Measurements from ENCODE around the gene NFATC2. TPM values are rescaled to one million over a fixed set of nuclear protein-coding genes. Genes with fewer than 3 reads are reported as not detected.

Gene NFATC2
- total RNA-seq, 5 donors from 2014 or later (not counting 1 experiment from before 2014, with no cell fraction given): 49.0 to 75.9 (median 67.0) TPM

DNA sequence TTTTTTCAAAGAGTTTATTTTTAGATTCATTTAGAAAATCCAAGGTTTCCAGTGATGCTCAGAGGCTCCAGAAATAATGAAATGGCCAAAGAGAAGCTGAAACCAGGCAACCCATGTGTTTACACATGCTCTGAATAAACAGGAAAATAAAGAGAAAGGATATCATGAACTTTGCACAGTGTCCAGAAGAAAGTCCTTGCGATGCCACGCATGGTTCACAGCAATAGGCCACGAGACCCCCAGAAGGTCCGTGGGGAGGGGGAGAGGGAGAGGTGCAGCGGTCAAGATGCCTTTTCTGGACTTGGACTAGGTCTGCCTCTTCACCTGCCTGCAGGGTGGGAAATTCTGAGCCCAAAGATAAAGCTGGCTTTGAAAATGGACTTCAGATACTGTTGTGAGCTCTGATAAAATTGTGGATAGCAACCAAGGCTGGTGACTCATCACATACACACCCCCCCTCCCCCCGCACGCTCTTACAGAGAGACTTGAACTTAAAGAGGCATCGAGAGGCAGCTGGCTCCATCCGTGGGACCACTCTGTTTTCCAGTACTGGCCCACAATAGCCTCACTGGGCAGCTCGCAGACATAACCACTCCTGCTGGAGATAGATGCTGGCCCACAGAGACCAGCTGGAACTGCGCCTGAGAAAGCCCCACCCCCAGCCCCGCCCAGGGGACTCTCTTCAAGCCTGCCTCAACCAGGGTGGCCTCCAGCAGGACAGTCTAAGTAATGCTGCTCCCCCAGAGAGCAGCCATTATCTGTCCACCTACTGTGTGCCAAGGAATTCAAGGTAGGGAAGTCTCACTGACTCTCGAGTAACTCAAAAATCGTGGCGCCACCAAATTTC lies 21.2 kb upstream of the NFATC2 start:
- CTCF ChIA-PET: no interaction called here
- H3K36me3 Mint-ChIP-seq: no peaks in the 10 kb centered on the region
- POLR2A ChIA-PET: no interaction called here

DNA sequence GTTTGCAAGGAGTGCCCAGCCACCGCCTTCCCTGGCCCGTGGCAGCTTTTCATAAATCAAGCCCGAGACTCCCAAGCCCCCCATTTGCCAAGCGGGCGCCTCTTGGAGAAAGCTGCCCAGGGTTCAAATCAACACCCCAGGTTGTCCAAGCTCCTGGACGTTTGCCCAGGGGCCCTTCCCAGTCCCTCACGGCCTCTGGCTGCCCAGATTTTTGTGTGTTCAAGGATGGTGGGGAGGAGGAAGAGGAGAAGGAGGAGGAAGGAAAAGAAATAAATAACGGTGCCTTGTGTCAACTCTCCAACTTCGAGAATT lies 20.6 kb upstream of the NFATC2 start:
- WGBS (ENCODE audit: insufficient coverage): 32% methylated on average over 8 of the region's 9 CpGs
- ChIA-PET POLR2A (no interaction called here), CTCF (no interaction called here)
- Mint-ChIP-seq H3K9me3 (peaks cover 0 to 4% (median 0%) of the 10 kb centered on the region in 3 donors), H3K36me3 (no peaks in the 10 kb centered on the region), H3K27ac (no peak overlapping the region), H3K4me3 (peak overlapping the region in 2 of 3 donors; percentile 57 to 65), H3K4me1 (peaks cover 14 to 35% (median 24%) of the 10 kb centered on the region in 3 donors), H3K27me3 (peaks cover 40 to 48% of the 10 kb centered on the region in 2 donors)
- no peaks in the 10 kb centered on the region for H3K9me3 ChIP-seq
- H3K4me1 ChIP-seq (ENCODE audit: control insufficient read depth in 1 of 2, extremely low read depth in 1 of 2, insufficient read depth in 2 of 2, low read length in 2 of 2): peaks cover 14 to 26% of the 10 kb centered on the region in 2 experiments
- H3K36me3 ChIP-seq (ENCODE audit: control insufficient read depth in 2 of 2, extremely low read depth in 1 of 2, insufficient read depth in 1 of 2, low read length in 1 of 2): no peaks in the 10 kb centered on the region
- H3K27ac ChIP-seq (ENCODE audit: low read length): no peak overlapping the region
- DNase-seq: no peak
- H3K27me3 ChIP-seq (replicated peaks in 1 of 2; ENCODE audit: control insufficient read depth in 2 of 2, extremely low read depth in 1 of 2, insufficient read depth in 2 of 2, low read length in 1 of 2): peaks cover 18 to 55% of the 10 kb centered on the region in 2 experiments
- peak overlapping the region in 1 of 2 donors; percentile 76 for H3K4me3 ChIP-seq (ENCODE audit: control insufficient read depth in 1 of 2, extremely low read depth in 1 of 2, low read length in 1 of 2)
- no peak for ATAC-seq (replicated peaks in 1 of 4)

More for the DNA sequence above, 21.2 kb upstream of the NFATC2 start:
- Histone ChIP-seq H3K4me3 (ENCODE audit: control insufficient read depth in 1 of 2, extremely low read depth in 1 of 2, low read length in 1 of 2) (no peak overlapping the region), H3K4me1 (ENCODE audit: control insufficient read depth in 1 of 2, extremely low read depth in 1 of 2, insufficient read depth in 2 of 2, low read length in 2 of 2) (peaks cover 14 to 26% of the 10 kb centered on the region in 2 experiments), H3K36me3 (ENCODE audit: control insufficient read depth in 2 of 2, extremely low read depth in 1 of 2, insufficient read depth in 1 of 2, low read length in 1 of 2) (no peaks in the 10 kb centered on the region), H3K27ac (ENCODE audit: low read length) (no peak overlapping the region), H3K27me3 (replicated peaks in 1 of 2; ENCODE audit: control insufficient read depth in 2 of 2, extremely low read depth in 1 of 2, insufficient read depth in 2 of 2, low read length in 1 of 2) (peaks cover 18 to 53% of the 10 kb centered on the region in 2 experiments), H3K9me3 (no peaks in the 10 kb centered on the region)
- Mint-ChIP-seq H3K4me1 (peaks cover 14 to 35% (median 24%) of the 10 kb centered on the region in 3 donors), H3K27ac (no peak overlapping the region), H3K27me3 (peaks cover 41 to 48% of the 10 kb centered on the region in 2 donors), H3K9me3 (peaks cover 0 to 8% (median 5%) of the 10 kb centered on the region in 3 donors), H3K4me3 (peak overlapping the region in 1 of 3 donors; percentile 65)
- 72% methylated on average over 12 of the region's 15 CpGs for WGBS (ENCODE audit: insufficient coverage)
- ATAC-seq (replicated peaks in 1 of 4) (peak in 1 of 4 experiments; percentile 21), DNase-seq (no peak)

DNA sequence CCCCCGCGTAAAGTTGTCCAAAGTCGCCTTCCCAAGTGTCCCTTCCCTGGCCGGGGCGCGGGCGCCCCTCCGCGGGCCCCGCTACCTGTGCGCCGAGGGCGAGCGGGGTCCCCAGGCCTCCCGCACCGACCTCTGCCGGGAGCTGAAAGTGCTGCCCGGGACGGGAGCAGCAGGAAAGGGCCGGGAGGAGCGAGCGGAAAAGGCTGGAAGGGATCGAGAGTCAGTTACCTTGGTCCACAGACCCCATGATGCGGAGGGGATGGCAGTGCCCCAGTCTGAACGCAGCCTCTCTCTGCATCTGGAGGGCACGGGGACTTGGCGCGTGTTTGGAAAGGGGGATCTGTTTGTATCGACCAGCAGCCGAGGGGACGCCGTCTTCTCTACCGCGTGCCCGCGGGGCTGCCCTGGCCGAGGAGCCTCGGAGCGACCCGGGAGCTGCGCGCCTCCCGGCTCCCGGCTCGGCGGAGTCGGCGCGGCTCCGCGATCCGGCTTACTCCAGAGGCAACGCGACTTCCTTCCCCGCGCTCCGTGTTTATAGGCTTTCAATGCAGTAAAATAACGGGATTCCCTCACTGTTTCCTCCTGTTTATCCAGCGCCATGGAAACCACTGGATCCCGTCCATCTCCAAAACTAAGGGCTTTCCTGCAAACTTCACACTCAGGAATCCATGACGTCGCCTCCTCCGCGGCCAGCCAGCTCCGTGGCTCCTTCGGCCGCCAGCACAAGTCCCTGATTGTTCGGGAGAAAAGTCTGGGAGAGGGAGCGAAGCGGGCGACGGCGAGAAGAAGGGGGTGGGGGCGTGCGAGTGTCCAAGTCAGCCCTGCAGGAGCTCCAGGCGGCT lies 20.0 kb upstream of the NFATC2 start:
- WGBS (ENCODE audit: insufficient coverage): 3% methylated on average over 73 of the region's 76 CpGs
- H3K36me3 Mint-ChIP-seq: no peaks in the 10 kb centered on the region
- peak in 8 of 35 experiments; percentile 6 to 32 (median 18) for DNase-seq
- no peak overlapping the region for H3K27ac Mint-ChIP-seq
- peaks cover 38 to 50% of the 10 kb centered on the region in 2 donors for H3K27me3 Mint-ChIP-seq
- ChIA-PET POLR2A (no interaction called here), CTCF (no interaction called here)
- no peaks in the 10 kb centered on the region for H3K9me3 Mint-ChIP-seq
- H3K4me3 ChIP-seq (ENCODE audit: control insufficient read depth in 1 of 2, extremely low read depth in 1 of 2, low read length in 1 of 2): peak overlapping the region; percentile 30 to 76
- H3K36me3 ChIP-seq (ENCODE audit: control insufficient read depth in 2 of 2, extremely low read depth in 1 of 2, insufficient read depth in 1 of 2, low read length in 1 of 2): no peaks in the 10 kb centered on the region
- H3K27me3 ChIP-seq (replicated peaks in 1 of 2; ENCODE audit: control insufficient read depth in 2 of 2, extremely low read depth in 1 of 2, insufficient read depth in 2 of 2, low read length in 1 of 2): peaks cover 18 to 59% of the 10 kb centered on the region in 2 experiments
- H3K27ac ChIP-seq (ENCODE audit: low read length): no peak overlapping the region
- H3K4me1 ChIP-seq (ENCODE audit: control insufficient read depth in 1 of 2, extremely low read depth in 1 of 2, insufficient read depth in 2 of 2, low read length in 2 of 2): peaks cover 14 to 26% of the 10 kb centered on the region in 2 experiments
- H3K4me1 Mint-ChIP-seq: peaks cover 14 to 35% (median 24%) of the 10 kb centered on the region in 3 donors
- ATAC-seq (replicated peaks in 1 of 4): peak; percentile 43 to 61 (median 53)
- H3K9me3 ChIP-seq: no peaks in the 10 kb centered on the region
- peak overlapping the region; percentile 57 to 68 (median 65) for H3K4me3 Mint-ChIP-seq

DNA sequence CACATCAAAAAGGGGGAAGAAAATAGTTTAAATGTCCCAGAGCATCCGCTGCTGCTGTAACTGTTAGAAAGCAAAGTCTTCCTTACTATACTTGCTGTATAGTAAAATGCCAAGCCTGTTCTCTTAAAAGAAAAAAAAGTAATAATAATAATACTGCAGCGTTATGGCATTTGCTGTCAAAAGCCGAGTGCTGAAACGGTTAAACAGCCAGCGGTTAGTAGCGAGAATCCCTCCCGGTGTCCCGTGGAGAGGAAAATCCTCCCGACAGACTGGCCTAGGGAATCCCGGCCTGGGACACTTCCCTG lies 19.5 kb upstream of the NFATC2 start:
- Histone ChIP-seq H3K36me3 (ENCODE audit: control insufficient read depth in 2 of 2, extremely low read depth in 1 of 2, insufficient read depth in 1 of 2, low read length in 1 of 2) (no peaks in the 10 kb centered on the region), H3K27ac (ENCODE audit: low read length) (no peak overlapping the region), H3K9me3 (no peaks in the 10 kb centered on the region), H3K4me3 (ENCODE audit: control insufficient read depth in 1 of 2, extremely low read depth in 1 of 2, low read length in 1 of 2) (peak overlapping the region in 1 of 2 donors; percentile 76), H3K27me3 (replicated peaks in 1 of 2; ENCODE audit: control insufficient read depth in 2 of 2, extremely low read depth in 1 of 2, insufficient read depth in 2 of 2, low read length in 1 of 2) (peaks cover 18 to 63% of the 10 kb centered on the region in 2 experiments), H3K4me1 (ENCODE audit: control insufficient read depth in 1 of 2, extremely low read depth in 1 of 2, insufficient read depth in 2 of 2, low read length in 2 of 2) (peaks cover 14 to 26% of the 10 kb centered on the region in 2 experiments)
- peaks cover 14 to 35% (median 24%) of the 10 kb centered on the region in 3 donors for H3K4me1 Mint-ChIP-seq
- ChIA-PET POLR2A (no interaction called here), CTCF (no interaction called here)
- H3K4me3 Mint-ChIP-seq: peak overlapping the region; percentile 32 to 65 (median 59)
- H3K9me3 Mint-ChIP-seq: no peaks in the 10 kb centered on the region
- H3K36me3 Mint-ChIP-seq: no peaks in the 10 kb centered on the region
- H3K27ac Mint-ChIP-seq: no peak overlapping the region
- DNase-seq (no peak), ATAC-seq (replicated peaks in 1 of 4) (peak in 2 of 4 experiments; percentile 14 to 28)
- under 1% methylated on average over 9 of the region's 10 CpGs for WGBS (ENCODE audit: insufficient coverage)
- H3K27me3 Mint-ChIP-seq: peaks cover 44 to 53% of the 10 kb centered on the region in 2 donors

DNA sequence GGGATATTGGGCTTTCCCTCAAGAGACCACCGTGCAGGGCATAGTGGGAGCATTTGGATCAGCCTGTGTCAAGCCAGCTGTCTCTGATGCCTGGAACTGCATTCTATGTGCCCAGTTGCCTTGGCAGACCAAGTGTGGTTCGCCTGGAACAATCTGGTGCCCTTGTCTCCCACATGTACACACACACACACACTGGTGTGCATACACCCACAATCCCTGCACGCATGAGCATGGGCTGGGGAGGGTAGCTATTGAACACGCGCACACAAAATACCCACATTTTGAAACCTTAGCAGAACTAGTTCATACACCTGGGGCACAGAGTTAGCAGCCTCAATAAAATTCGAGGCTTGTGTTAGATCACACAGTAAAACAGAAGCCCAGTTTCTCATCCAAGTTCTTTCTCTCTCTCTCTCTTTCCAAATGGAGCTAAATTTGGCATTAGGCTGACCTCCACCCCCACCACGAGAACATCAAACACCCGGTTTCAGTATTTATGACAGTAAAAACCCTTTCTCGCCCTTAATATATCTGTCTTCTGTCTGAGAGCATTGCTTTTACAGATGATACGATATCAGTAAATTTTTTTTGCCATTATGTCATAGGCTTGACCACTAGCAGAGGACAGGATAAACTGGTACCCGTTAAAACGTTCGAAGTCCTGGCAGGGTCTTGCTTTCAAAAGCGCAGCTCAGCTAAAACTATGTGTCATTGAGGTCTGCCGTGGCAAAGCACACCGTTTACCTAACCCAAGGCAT lies 18.2 kb upstream of the NFATC2 start:
- peaks cover 18 to 74% of the 10 kb centered on the region in 2 experiments for H3K27me3 ChIP-seq (replicated peaks in 1 of 2; ENCODE audit: control insufficient read depth in 2 of 2, extremely low read depth in 1 of 2, insufficient read depth in 2 of 2, low read length in 1 of 2)

DNA sequence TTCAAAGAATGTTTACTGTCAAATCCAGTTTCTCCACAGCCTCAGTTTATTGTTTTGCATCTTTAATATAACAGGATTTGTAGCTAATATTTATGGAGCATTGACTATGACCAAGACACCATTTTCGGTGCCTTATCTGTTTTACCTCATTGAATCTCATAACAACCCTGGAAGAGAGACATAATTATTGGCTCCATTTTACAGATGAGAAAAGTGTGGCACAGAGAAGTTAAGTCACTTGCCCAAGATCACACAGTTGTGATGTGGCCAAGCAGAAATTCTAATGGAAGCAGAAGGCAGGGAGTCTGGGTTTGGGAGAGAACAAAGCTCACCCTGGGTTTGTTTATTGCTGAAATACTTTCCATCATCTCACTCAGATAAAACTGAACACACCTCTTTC lies 17.5 kb upstream of the NFATC2 start:
- CTCF ChIA-PET: no interaction called here
- Mint-ChIP-seq H3K4me1 (peaks cover 14 to 36% (median 24%) of the 10 kb centered on the region in 3 donors), H3K27ac (peak overlapping the region in 1 of 2 donors; percentile 52), H3K36me3 (no peaks in the 10 kb centered on the region), H3K27me3 (peaks cover 55 to 66% of the 10 kb centered on the region in 2 donors), H3K4me3 (no peak overlapping the region), H3K9me3 (no peaks in the 10 kb centered on the region)
- H3K27ac ChIP-seq (ENCODE audit: low read length): no peak overlapping the region
- H3K4me1 ChIP-seq (ENCODE audit: control insufficient read depth in 1 of 2, extremely low read depth in 1 of 2, insufficient read depth in 2 of 2, low read length in 2 of 2): peaks cover 14 to 29% of the 10 kb centered on the region in 2 experiments
- no CpG with 5 or more reads among the region's 1 CpG for WGBS (ENCODE audit: insufficient coverage)
- POLR2A ChIA-PET: no interaction called here
- H3K4me3 ChIP-seq (ENCODE audit: control insufficient read depth in 1 of 2, extremely low read depth in 1 of 2, low read length in 1 of 2): no peak overlapping the region
- H3K9me3 ChIP-seq: no peaks in the 10 kb centered on the region
- H3K27me3 ChIP-seq (replicated peaks in 1 of 2; ENCODE audit: control insufficient read depth in 2 of 2, extremely low read depth in 1 of 2, insufficient read depth in 2 of 2, low read length in 1 of 2): peaks cover 18 to 68% of the 10 kb centered on the region in 2 experiments
- ATAC-seq (replicated peaks in 1 of 4) (no peak), DNase-seq (no peak)
- H3K36me3 ChIP-seq (ENCODE audit: control insufficient read depth in 2 of 2, extremely low read depth in 1 of 2, insufficient read depth in 1 of 2, low read length in 1 of 2): no peaks in the 10 kb centered on the region

More for the DNA sequence above, 18.2 kb upstream of the NFATC2 start:
- Histone ChIP-seq H3K27ac (ENCODE audit: low read length) (no peak overlapping the region), H3K36me3 (ENCODE audit: control insufficient read depth in 2 of 2, extremely low read depth in 1 of 2, insufficient read depth in 1 of 2, low read length in 1 of 2) (no peaks in the 10 kb centered on the region), H3K4me3 (ENCODE audit: control insufficient read depth in 1 of 2, extremely low read depth in 1 of 2, low read length in 1 of 2) (no peak overlapping the region), H3K9me3 (no peaks in the 10 kb centered on the region), H3K4me1 (ENCODE audit: control insufficient read depth in 1 of 2, extremely low read depth in 1 of 2, insufficient read depth in 2 of 2, low read length in 2 of 2) (peaks cover 14 to 26% of the 10 kb centered on the region in 2 experiments)
- ChIA-PET CTCF (no interaction called here), POLR2A (no interaction called here)
- no peak for DNase-seq
- Mint-ChIP-seq H3K27me3 (peaks cover 52 to 63% of the 10 kb centered on the region in 2 donors), H3K27ac (peak overlapping the region in 1 of 2 donors; percentile 65), H3K4me1 (peaks cover 14 to 35% (median 24%) of the 10 kb centered on the region in 3 donors), H3K9me3 (no peaks in the 10 kb centered on the region), H3K4me3 (peak overlapping the region in 2 of 3 donors; percentile 40 to 65), H3K36me3 (no peaks in the 10 kb centered on the region)
- no peak for ATAC-seq (replicated peaks in 1 of 4)
- WGBS (ENCODE audit: insufficient coverage): 60% methylated on average over 11 of the region's 16 CpGs
